ENCODE data around the gene MFN2. TPM values are rescaled to one million over a fixed set of nuclear protein-coding genes. Genes with fewer than 3 reads are reported as not detected.
A peak's percentile ranks its signal among the peaks of the same experiment; 100 is the strongest.

MFN2 gene
- total RNA-seq, 1 donor from 2014 or later: 93.0 TPM

DNA sequence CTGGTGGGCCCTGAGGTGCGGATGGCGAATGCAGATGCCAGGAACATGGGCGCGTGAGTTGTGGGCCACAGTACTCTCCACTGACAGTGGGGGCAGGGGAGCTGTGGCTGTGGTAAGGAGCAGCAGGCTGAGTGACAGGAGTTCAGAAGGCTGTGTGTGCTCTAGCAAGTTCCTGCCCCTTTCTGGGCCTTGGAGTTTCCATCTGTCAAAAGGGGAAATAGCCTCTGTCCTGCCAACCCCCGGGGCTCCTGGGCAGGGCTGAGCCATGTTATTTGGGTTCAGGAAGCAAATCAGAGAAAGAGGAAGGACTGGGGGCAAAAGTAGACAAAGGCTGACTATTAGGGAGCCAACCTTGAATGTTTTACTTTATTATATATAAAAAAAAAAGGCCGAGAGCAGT is 19.5 kb upstream of the MFN2 start:
- DNase-seq: no peak

- DNase-seq: no peak
Observed at GRCh38 chr1:11961230-11961629, 19.0 kb upstream of the MFN2 start.

- DNase-seq: no peak
Observed at GRCh38 chr1:11963622-11964021, 16.6 kb upstream of the MFN2 start.

- no peak for DNase-seq
Observed at GRCh38 chr1:11964656-11965055, 15.6 kb upstream of the MFN2 start.

DNA sequence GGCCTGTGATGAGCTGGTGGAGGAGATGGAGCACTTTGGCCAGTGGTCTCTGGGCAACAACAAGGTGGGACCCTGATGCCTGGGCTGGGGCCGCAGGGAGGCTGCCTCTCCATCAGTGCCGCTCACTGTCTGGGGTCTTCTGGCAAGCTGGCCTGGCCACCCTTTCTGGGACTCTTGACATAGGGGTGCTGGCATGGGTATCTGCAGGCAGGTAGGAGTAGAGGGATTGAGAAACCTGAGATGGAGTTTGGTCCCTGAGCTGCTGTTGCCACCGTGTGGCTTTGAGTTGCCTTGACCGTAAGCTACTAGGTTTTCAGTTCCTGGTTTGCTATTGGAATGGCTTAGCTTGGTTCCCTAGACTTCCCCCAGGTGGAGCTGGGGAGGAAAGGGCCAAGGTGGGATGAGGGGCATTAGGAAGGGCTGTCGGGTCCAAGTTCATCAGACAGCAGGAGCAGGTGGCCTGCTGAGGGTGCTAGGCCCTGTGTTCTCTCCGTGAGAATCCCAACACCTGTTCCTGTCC is 13.2 kb upstream of the MFN2 start:
- DNase-seq: peak; percentile 49

DNA sequence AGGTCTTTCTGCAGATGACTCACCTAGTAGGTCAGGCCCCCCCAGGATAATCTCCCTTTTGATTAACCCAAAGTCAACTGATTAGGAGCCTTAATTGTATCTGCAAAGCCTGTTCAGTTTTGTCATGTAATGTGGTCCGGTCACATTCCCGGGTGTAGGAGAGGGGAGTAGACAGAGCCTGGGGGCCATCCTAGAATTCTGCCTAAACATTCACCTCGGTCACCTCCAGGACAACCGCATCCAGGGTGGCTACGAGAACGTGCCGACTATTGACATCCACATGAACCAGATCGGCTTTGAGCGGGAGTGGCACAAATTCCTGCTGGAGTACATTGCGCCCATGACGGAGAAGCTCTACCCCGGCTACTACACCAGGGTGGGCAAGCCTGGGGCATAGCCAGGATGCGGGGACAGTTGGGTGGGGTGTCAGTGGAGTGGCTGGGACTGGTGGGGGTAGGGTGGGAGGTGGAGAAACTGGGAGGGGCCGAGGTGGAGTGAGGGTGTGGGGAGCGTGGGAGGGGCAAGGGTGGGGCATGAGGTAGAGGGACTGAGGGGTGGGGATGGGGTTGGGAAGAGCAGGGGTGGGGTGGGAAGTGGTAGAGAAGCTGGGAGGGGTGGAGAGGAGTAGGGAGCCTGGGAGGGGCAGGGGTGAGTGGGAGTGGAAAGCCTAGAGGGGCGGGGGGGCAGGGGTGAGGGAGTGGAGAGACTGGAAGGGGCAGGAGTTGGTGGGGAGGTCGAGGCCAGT is 9.6 kb upstream of the MFN2 start:
- DNase-seq: no peak

- no peak for DNase-seq
Observed at GRCh38 chr1:11977625-11978024, 2.6 kb upstream of the MFN2 start.

- no peak for DNase-seq
Observed at GRCh38 chr1:11978301-11978700, 1.9 kb upstream of the MFN2 start.

GRCh38 chr1:11979028-11979850 is 1.0 kb upstream of the MFN2 start:
- DNase-seq: no peak

DNA sequence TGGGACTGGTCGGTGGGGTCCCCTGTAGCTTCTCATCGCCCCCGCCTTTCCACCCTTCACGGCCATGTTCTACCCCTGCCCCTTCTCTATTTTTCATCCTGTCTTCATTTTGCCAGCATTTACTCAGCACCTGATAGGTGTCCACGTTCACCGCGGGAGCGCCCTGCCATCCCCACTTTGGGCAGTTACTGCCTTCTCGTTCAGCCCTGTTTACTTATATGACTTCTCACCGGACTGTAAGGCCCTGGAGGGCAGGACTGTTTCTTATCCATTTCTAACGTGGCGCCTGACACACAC is 380 bp downstream of the MFN2 start:
- DNase-seq: no peak

GRCh38 chr1:11981378-11982009 is 1.2 kb downstream of the MFN2 start:
- DNase-seq: no peak

GRCh38 chr1:11982010-11982392 is 1.8 kb downstream of the MFN2 start:
- peak; percentile 33 for DNase-seq

DNA sequence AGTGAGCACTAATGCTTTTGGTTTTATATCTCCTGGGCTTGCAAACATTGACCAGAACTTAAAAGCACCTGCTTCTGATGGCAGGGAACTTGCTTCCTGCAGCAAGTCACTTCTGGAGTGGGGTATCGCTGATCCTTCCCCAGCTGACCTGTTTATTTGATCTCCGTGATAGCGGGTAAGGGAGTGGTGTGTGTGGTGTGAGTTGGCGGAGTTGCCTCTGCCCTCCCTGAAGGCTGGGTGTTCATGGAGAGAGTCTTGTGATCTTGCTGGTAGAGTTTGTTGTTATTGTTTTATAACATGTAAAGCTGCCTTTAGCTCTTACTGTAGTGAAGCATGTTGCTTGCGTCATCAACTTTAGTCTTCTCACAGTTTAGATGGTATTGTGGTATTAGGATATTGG is 3.9 kb downstream of the MFN2 start:
- no peak for DNase-seq

DNA sequence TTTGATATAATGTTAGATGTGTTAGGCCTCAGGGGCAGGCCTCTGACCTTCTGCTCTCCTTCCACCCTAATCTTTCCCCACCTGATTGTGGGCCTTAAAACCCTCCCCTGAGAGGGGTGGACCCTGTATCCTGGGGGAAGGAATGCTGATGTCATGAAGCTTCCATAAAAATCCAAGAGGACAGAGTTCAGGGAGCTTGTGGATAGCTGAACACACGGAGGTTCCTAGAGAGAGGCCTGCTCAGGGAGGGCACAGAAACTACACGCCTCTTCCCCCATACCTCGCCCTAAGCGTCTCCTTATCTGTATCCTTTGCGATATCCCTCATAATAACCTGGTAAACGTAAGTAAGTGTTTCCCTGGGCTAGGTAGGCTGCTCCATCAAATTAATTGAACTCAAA is 4.3 kb downstream of the MFN2 start:
- no peak for DNase-seq

DNA sequence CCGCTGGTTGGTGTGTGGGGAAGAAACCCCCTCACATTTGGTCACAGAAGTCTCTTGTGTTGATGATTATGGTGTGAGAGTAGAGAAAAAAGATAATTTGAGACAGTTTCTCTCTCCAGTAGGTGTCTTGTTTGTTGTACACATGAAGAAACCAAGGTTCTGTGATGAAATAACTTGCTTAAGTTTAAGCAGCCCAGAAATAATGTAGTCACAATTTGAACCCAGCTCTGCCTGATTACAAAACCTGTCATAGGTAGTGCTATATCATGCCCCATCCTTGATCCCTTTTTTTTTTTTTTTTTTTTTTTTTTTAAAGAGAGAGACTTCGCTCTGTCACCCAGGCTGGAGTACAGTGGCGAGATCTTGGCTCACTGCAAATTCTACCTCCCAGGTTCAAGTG is 4.9 kb downstream of the MFN2 start:
- DNase-seq: no peak

GRCh38 chr1:11985851-11986250 is 5.6 kb downstream of the MFN2 start:
- DNase-seq: no peak

DNA sequence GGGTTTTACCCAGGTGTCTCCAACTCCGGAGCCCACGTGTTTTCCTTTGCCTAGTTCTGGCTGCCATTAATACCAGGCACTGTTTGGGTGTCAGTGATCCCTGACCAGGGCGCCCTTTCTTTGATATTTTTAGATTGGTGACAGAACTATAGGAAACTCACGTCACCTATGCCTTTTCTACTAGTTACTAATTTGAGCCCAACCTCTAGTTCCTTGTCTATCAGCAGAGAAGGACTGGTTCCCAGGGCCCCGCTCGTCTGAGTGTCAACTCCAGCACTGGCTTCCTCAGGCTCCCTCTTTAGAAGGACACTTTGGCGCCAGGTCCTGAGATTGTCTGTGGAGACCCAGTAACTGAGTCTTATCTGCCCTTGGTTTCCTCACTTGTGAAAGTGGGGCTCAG is 9.4 kb downstream of the MFN2 start:
- no peak for DNase-seq

GRCh38 chr1:11990303-11991032 is 10.2 kb downstream of the MFN2 start:
- no peak for DNase-seq

- no peak for DNase-seq
Observed at GRCh38 chr1:11991969-11992676, 11.9 kb downstream of the MFN2 start.

DNA sequence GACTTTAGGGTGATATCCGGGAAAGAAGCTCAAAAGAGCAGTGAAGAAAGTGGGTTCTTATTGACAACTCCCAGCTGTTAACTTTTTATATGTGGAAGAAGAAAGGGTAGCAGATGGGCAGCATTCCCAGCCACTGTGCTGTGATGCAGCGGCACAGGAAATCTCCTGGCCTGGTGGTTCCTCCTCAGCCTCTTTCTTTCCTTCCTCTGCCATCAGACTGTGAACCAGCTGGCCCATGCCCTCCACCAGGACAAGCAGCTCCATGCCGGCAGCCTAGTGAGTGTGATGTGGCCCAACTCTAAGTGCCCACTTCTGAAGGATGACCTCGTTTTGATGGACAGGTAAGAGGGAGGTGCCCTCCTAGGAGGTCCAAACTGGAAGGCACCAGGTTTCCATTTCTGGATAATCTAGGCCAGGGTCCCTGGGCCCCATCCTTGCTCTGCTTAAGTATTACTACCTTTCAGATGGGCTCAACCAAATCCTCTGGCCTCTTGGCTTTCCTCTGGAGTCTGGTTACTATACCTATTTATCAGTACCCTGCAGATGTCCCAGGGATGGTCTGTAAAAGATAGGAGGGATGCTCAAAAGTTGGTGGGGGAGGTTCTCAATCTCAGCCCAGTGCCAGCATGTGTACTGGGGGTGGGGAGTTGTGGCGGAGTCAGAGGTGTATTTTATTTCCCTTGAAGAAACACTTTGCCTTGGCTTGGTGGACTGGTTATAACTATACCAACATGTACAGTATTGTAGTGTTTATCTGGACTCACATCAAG is 17.0 kb downstream of the MFN2 start:
- DNase-seq: no peak

- no peak for DNase-seq
Observed at GRCh38 chr1:11998636-11999035, 18.4 kb downstream of the MFN2 start.

Measured in tongue (tissue), 2 donors.